PFSK-1 (cell line): ENCODE results near the gene AP3S2.

ENCODE experiments used
- FOXP2 ChIP-seq: optimal IDR thresholded peaks from 2 replicates; pipeline ENCODE3; 2011; ENCODE audit warnings: borderline replicate concordance, control low read depth, inconsistent platforms; ENCODE audit not compliant: insufficient read depth; ENCODE audit errors: extremely low read length, extremely low read depth
- POLR2AphosphoS5 ChIP-seq: IDR thresholded peaks from 2 replicates; pipeline ENCODE4 v1.6.1; 2012; ENCODE audit warnings: low read depth, mild to moderate bottlenecking, control low read depth, low read length, moderate library complexity
- SIN3A ChIP-seq: IDR thresholded peaks from 2 replicates; pipeline ENCODE4 v1.6.1; 2012; ENCODE audit warnings: mild to moderate bottlenecking, low read length, moderate library complexity, borderline replicate concordance; ENCODE audit not compliant: insufficient read depth
- TAF1 ChIP-seq: IDR thresholded peaks from 2 replicates; pipeline ENCODE4 v1.6.1; 2012; ENCODE audit warnings: low read length, control low read depth, borderline replicate concordance; ENCODE audit not compliant: insufficient read depth
- TF ChIP-seq, protein P1 (sequence below), 2 experiments: IDR thresholded peaks; 2 replicates each; pipeline versions ENCODE4 v1.6.1 to v1.8.0; 2011 to 2012; ENCODE audit warnings: low read depth in 2 of 2, low read length in 2 of 2, control low read depth in 1 of 2, inconsistent platforms in 1 of 2, mild to moderate bottlenecking in 1 of 2, moderate library complexity in 1 of 2; ENCODE audit not compliant: insufficient read depth in 1 of 2

Gene AP3S2

GRCh38 chr15:89845305-89845893, 48.4 kb downstream of the AP3S2 start:
- TF ChIP-seq POLR2AphosphoS5 (no peak), TAF1 (no peak), SIN3A (no peak), FOXP2 (no peak)
- TF ChIP-seq, protein P1, sequence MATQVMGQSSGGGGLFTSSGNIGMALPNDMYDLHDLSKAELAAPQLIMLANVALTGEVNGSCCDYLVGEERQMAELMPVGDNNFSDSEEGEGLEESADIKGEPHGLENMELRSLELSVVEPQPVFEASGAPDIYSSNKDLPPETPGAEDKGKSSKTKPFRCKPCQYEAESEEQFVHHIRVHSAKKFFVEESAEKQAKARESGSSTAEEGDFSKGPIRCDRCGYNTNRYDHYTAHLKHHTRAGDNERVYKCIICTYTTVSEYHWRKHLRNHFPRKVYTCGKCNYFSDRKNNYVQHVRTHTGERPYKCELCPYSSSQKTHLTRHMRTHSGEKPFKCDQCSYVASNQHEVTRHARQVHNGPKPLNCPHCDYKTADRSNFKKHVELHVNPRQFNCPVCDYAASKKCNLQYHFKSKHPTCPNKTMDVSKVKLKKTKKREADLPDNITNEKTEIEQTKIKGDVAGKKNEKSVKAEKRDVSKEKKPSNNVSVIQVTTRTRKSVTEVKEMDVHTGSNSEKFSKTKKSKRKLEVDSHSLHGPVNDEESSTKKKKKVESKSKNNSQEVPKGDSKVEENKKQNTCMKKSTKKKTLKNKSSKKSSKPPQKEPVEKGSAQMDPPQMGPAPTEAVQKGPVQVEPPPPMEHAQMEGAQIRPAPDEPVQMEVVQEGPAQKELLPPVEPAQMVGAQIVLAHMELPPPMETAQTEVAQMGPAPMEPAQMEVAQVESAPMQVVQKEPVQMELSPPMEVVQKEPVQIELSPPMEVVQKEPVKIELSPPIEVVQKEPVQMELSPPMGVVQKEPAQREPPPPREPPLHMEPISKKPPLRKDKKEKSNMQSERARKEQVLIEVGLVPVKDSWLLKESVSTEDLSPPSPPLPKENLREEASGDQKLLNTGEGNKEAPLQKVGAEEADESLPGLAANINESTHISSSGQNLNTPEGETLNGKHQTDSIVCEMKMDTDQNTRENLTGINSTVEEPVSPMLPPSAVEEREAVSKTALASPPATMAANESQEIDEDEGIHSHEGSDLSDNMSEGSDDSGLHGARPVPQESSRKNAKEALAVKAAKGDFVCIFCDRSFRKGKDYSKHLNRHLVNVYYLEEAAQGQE (IDR thresholded peaks at IDR 0.05; ENCODE audit: insufficient read depth in 1 of 2, low read depth in 2 of 2, low read length in 2 of 2): no peak

DNA sequence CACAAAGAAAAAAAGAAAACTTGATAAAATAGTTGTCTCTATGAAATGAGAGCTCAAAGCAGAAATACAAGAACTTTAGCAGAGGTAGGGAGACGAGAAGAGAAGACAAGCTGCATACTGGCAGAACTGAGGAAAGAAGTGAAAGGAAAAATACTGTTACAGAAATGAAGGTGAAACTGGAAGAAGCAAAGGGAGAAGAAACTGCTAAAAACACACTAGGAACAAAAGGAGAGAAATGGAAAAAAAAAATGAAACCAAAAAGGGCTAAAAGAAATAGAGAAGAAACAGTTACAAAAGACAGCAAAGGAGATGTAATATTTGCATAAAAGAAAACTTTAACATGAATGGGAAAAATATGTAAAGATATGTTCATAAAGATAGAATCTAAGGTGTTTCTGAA, 51.8 kb downstream of the AP3S2 start:
- TF ChIP-seq POLR2AphosphoS5: no peak
- TF ChIP-seq, protein P1 (IDR thresholded peaks at IDR 0.05; ENCODE audit: insufficient read depth in 1 of 2, low read depth in 2 of 2, low read length in 2 of 2): no peak

DNA sequence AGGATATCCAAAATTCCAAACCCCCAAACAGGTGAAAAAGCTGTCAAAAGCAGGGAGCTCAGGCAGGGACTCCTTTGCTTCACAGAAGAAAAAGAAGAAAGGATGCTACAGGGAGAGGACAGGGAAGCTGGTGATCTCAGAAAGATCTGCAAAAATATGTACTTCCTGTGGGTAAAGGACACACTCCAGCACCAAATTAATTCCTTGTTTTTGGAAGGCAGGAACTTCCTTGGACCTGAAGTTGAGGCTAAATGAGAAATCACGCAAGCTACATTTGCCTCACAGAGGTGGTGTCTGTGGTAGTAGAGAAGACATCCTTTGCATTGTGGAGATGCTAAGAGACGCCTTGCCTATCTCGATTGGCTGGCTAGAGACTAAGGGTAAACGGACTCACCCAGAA, 52.5 kb downstream of the AP3S2 start:
- no peak for TF ChIP-seq TAF1
- TF ChIP-seq, protein P1 (IDR thresholded peaks at IDR 0.05; ENCODE audit: insufficient read depth in 1 of 2, low read depth in 2 of 2, low read length in 2 of 2): no peak
- TF ChIP-seq FOXP2: no peak
- no peak for TF ChIP-seq POLR2AphosphoS5
- TF ChIP-seq SIN3A: no peak

- no peak for TF ChIP-seq FOXP2
Measured at GRCh38 chr15:89839167-89839810, 54.5 kb downstream of the AP3S2 start.

GRCh38 chr15:89837830-89838178, 56.0 kb downstream of the AP3S2 start:
- TF ChIP-seq FOXP2: no peak
- TF ChIP-seq SIN3A: no peak
- TF ChIP-seq, protein P1 (IDR thresholded peaks at IDR 0.05; ENCODE audit: insufficient read depth in 1 of 2, low read depth in 2 of 2, low read length in 2 of 2): no peak
- TF ChIP-seq TAF1: no peak
- no peak for TF ChIP-seq POLR2AphosphoS5
